Measurements from ENCODE around the gene PKNOX1.
"Not testable (repeated sequence)": the region's sequence is repeated elsewhere in the genome, so short reads cannot be mapped to it uniquely, and the experiment has no call there.

PKNOX1 gene

DNA sequence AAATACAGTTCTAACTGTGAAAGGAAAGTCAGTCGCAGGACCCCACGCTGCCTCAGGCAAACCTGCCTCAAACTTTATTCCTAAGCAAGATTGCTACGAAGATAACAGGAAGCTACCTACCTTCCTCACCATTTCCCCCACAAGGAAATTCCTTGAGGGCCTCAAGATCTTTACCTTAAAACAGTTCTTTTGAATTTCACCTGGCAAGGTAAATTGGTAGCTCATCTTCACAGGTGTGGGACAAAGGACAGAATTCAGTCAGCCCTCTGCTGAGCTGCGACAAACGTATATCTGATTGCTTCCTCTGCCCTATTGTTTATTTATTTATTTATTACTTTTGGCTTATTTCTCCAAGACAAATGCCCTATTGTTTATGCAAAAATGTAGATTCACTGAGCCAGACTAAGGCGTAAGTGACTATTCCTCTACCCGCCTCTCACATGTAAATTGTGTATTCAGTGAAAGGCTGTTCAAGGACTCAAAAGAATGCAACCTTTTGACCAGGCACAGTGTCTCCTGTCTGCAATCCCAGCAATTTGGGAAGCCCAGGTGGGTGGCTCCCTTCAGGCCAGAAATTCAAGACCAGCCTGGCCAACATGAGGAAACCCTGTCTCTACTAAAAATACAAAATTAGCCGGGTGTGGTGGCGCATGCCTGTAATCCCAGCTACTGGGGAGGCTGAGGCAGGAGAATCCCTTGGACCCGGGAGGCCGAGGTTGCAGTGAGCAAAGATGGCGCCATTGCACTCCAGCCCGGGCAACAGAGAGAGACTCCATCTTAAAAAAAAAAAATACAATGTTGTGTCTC lies 17.3 kb upstream of the PKNOX1 start:
- no peak for DNase-seq

DNA sequence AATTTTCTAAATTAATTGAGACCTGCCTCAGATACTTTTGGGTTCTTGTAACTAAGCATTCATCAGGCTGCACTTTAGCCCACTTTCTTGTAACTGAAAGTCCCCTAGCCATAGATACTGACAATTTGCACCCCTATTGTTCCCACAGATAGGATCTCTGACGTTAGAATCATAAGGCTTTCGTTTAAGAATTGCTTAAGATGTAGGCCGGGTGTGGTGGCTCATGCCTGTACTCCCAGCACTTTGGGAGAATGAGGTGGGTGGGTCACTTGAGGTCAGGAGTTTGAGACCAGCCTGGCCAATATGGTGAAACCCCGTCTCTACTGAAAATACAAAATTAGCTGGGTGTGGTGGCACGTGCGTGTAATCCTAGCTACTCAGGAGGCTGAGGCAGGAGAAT lies 16.2 kb upstream of the PKNOX1 start:
- not testable (repeated sequence) for DNase-seq

DNA sequence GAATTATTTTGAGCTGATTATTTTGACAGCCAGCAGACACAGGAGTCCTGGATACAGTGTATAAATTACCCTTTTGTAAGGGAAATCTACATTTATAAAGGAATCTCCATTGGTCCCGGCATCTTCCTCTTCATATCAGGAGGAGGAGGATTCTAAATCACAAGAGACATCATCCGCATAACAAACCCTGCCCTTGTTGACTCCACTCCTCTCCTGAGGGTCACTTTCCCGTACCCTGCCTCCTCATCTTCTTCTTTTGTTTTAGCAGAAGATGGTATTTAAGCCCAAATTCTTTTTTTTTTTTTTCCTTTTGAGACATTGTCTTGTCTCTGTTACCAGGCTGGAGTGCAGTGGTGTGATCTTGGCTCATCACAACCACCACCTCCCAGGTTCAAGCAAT lies 14.6 kb upstream of the PKNOX1 start:
- DNase-seq, result no peak

DNA sequence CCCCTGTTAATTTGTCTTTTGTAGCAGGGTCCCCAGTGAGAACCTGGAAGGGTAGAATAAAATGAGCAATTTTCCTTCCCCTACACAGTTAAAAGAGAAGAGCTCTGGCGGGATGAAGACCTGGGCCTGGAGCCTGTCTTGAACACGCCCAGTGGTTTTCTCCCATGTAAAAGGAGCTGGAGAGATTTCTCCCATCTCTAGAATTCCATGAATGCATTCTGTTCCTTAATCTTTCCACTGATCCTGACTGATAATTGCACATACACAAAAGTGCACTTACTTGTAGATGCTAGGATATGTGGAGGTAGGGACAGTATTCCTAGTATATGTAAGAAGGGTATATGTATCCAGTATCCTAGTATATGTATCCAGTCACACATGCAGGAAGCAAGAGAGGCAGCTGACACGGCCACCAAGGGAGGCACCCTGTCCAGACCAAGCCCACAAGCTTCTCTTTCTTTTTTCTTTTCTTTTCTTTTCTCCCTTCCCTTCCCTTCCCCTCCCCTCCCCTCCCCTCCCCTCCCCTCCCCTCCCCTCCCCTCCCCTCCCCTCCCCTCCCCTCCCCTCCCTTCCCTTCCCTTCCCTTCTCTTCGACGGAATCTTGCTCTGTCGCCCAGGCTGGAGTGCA lies 11.9 kb upstream of the PKNOX1 start:
- DNase-seq, result no peak

DNA sequence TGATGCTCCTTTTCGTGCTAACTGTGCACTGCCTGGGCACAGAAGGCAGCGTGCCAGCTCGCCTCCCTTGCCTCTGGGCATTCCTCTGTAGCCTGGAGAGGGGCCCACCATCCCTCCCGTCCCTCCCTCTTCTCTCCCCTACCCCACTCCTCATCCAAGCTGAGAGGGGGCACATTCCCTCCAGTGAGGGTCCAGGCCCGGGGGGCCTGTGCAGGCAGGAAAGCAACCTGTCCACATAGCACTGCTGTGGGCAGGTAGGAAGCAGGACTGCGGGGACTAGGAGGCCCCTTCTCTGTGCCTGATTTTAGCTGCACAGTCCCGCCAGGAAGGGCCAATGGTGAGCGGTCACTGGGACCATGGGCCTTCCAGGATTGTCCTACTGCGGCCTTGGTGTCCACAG lies 10.3 kb upstream of the PKNOX1 start:
- DNase-seq, result no peak

DNA sequence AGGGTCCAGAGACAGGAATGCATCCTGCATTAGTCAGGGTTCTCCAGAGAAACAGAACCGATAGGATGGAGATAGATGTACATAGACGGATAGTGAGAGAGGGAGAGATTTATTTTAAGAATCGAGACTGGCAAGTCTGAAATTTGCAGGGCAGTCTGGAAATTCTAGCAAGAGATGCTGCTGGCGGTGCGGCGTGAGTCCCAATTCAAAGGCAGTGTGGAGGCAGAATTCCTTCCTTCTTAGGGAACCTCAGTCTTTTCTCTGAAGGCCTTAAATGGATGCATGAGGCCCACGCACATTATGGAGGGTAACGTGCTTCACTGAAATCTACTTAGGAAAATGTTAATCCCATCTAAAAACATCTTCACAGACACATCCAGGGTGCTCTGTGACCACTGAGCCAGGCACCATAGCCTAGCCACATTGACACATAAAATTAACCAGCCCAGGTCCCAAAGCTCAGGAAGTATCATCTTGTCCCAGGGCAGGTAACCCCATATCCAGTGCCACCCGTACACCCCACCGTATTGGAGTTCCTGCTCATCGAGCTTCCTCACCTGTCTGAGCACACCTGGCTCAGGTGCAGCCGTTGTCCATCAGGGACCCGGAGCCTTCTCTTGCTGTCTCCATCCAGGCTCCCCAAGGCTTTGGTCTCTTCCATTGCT lies 9.7 kb upstream of the PKNOX1 start:
- DNase-seq, result no peak

DNA sequence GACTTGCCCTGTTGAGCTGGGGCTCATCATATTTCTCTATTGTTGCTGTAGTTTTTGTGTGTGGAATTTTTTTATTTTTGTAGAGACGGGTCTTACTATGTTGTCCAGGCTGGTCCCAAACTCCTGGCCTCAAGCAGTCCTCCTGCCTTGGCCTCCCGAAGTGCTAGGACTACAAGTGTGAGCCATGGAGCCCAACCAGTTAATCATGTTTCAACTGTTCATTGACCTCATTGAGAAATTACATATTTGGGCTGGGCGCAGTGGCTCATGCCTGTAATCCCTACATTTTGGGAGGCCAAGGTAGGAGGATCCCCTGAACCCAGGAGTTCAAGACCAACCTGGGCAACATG lies 9.2 kb upstream of the PKNOX1 start:
- no peak for DNase-seq

DNA sequence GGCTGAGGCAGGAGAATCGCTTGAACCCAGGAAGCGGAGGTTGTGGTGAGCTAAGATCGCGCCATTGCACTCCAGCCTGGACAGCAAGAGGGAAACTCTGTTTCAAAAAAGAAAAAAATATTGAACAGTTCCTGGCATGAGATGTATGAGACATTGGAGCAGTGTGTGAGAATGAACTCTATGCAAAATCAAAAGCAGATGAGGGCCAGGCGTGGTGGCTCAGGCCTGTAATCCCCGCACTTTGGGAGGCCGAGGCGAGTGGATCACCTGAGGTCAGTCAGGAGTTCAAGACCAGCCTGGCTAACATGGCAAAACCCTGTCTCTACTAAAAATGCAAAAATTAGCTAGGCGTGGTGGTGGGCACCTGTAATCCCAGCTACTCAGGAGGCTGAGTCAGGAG lies 6.7 kb upstream of the PKNOX1 start:
- DNase-seq, result not testable (repeated sequence)

DNA sequence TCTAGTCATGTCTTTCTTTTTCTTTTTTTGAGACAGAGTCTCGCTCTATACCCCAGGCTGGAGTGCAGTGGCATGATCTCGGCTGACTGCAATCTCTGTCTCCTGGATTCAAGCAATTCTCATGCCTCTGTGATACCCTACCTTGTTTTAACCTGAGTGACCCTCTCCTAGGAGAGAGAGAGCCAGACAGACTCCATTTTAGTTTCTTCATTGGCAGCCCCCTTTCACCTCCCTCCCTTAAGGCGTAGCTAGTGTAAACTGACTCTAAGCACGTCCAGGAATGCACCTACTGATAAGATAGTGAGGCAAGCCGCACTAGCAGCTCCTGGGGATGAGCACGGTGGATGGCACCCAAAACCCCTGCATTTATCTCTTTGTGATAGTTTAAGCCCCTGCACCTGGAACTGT lies 5.2 kb upstream of the PKNOX1 start:
- DNase-seq, result no peak

DNA sequence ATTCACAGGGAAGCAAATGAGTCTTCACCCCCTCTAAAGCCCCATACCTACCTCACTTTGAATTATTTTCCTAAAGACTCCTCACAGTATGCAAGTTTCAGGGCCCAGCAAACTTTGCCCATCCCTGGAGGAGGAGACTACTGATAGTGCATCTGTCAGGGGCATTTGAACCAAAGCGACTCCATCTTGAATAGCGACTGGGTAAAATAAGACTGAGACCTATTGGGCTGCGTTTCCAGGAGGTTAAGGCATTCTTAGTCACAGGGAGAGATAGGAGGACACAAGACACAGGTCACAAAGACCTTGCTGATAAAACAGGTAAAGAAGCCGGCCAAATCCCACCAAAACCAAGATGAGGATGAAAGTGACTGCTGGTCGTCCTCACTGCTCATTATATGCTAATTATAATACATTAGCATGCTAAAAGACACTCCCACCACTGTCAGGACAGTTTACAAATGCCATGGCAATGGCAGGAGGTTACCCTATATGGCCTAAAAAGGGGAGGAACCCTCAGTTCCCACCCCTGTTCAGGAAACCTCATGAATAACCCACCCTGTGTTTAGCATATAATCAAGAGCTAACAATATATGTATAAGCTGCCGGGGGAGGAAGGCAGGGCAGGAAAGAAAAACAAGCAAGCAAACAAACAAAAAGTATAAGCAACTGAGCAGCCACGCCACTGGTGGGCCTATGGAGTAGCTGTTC lies 3.3 kb upstream of the PKNOX1 start:
- DNase-seq, result no peak

DNA sequence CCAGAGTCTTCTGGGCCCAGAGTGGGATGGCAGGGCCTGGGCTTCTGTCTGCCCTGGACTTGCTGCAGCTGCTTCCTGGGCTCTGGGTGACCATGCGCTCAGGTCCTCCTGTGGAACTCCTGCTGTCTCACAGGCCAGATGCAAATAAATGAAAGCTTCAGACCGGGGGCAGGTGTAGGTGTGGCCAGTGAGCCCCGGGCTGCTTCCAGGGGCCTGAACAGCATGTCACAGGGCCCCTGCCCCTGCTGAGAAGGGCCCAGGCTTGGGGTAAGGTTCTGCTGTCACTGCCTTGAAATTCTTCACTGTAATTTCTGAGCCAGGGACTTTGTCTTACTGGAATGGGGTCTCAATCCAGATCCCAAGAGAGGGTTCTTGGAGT lies 2.5 kb upstream of the PKNOX1 start:
- no peak for DNase-seq

DNA sequence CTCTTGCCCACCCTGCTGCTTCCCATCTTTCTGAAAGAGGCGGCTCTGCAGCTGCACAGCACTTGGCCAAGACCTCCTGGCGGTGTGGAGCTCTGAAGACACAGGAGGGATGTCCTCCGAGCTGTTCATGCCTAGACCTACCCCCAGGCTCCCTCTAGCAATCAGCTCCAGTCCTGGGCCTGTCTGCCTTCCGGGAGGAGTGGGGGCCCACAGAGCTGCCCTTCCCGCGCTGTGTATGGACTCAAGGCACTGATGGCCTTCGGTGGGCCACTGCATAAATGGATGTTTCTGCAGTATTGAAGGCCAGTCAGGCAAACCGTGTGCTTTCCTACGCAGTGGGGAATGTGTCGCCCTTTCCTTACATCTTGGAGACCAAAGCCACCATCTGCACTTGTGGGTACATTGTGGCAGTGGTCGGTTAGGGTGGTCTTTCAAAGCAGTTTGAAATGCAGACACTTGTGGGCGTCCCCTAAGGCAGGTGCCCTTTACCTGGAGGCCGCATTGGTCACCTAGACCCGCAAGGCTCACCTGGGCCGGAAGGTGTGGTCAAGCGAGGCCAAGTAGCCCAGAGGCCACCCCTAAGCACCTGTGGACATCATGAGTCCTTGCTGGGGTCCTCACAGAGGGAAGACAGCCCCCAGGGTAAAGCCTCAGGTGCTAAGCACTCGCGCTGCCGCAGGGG lies 912 bp upstream of the PKNOX1 start:
- no peak for DNase-seq

DNA sequence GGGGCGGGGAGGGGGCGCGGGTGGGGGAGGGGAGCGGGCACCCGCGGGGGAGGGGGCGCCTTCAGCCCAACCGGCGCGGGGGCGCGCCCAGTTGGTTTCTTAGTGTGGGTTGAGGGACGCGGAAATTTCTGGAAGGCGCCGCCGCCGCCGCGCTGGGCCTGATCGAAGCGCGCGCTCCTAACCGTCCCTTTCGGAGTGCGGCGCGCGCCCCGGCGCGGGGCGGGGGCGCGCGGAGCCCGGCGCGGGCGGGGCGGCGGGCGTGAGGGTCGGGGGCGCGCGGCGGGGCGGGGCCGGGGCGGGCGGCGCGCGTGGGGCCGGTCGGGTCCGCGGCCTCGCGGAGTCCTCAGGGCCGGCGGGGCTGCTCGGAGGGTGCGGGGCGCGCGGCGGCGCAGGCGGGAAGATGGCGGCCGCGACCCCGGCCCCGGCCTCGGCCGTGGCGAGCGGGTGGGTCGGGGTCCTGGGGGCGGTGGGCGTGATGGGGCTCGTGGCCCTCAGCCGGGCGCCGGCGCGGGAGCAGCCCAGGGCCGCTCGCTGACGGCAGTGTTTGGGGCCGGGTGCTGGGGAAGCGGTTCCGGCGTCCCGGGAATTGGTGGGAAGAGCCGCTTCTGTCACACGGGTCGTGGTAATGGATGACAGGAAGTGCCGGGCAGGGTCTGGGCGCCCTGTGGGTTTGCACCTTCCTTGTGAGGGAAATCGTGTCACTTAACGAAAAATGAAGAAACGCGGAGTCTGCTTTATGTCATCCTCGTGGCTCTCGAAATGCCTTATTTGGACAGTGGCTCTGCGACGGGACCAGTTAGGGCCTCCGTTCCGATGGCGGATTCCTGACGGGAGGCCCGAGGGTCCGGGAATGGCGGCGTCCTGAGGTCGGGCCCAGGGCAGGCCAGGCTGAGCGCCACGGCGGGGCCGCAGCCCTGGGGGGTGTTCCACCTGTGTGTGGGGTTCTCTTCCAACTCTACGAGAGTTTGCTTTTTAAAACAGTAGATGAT lies 764 bp downstream of the PKNOX1 start:
- DNase-seq, result peak; percentile 87 to 90 (median 90)

DNA sequence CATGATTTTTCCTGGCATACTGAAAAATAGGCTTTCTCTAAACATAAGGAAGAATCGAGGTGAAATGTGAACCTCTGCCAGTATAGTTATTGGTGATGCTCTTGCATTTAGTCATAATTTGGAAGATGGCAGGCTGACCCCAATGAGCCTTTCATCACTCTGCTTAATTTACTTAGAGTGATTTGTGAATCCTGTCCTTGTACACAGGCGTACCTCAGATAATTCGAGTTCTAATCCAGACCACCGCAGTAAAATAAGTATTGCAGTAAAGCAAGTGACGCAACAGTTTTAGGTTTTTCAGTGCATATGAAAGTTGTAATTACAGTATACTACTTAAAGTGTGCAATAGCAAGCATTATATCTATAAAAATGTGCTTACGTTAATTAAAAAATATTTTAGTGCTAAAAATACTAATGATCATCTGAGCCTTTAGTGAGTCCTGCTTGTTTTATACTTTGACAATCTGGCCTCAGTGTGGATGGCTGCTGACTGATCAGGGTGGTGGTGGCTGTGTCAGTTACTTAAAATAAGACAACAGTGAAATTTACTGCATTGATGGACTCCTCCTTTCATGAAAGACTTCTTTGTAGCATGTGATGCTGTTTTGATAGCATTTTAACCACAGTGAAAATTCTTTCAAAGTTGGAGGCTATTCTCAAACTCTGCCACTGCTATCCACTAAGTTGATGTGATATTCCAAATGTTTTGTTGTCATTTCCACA lies 1.7 kb downstream of the PKNOX1 start:
- no peak for DNase-seq

DNA sequence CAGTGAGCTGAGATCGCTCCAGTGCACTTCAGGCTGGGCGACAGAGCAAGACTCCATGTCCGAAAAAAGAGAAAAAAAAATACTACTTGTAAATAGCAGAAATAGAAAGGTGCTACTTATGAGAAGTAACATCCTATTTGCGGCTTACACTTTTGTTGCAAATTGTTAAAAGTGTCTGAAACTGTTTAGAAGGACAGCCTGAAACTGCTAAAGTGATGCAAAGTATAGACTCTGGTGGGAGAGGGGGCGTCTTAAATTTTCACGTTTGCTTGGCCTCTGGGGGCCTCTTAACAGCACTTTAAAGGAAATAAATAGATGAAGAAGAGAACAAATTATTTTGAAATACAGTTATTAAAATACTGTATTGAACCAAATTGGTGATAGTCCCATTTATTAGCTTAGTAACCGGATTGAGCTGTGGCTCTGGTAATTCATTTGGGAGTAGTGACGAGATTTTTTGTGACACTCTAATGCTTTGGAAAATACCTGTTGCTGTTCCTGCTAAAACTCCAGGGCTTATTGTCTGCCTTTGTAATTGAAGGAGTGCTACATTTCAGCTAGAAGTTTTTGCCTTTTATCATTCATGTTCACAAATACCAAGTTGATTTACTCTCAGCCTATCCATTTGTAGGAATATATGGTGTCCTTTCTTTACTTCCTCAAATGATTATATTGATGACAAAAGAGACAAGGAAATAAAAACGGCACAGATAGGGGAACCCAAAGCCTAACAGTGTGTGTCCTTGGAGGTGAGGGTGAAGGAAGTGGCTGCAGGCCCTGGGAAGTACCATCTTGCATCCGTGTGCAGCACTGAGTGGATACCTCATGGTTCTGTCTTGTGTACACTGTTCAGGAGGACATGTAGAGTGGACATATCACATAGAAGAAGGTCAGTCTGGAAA lies 6.2 kb downstream of the PKNOX1 start:
- DNase-seq, result no peak

DNA sequence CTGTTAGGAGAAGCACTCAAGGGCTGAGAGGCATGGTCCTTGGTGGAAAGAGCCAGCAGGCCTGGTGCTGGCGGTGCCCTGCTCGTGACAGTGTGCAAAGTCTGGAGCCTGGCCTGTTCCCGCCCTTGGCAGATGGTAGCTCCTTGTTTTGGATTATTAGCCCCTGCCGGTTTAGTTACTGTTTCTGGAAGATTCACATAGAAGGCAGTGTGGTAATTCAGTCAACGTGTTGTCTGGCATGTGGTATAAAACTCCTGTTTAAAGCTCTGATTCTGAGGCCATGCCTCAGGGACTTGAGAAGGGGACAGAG lies 6.8 kb downstream of the PKNOX1 start:
- no peak for DNase-seq

DNA sequence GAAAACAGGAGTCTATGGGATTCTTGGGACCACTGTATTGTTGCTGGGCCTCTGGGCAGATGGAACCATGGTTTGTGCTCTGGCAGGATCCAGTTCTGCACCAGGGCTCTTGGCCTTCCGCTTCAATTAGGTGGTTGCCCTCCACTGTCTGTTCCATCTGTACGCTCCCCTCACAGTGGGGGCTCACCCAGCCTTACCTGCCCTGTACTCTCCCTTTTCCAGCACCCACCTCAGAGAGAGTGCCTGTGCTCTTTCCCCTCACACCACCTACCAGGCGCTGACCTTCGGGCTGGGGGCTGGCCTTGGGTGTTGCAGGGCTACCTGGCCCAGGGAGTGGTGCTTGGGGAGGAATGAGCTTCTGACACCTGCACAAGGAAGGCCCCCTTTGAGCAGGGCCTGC lies 7.5 kb downstream of the PKNOX1 start:
- DNase-seq, result no peak

DNA sequence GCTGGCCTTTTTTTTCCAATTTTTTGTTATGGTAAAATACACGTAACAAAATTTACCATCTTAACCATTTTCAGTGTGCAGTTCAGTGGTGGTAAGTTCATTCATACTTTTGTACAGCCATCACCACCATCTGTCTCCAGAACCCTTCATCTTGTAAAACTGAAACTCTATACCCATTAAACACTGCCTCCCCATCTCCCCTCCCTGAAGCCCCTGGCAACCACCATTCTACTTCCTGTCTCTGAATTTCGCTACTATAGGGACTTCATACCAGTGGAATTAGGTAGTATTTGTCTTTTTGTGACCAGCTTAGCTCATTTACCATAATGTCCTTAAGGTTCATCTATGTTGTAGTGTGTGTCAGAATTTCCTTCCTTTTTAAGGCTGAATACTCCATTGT lies 8.7 kb downstream of the PKNOX1 start:
- DNase-seq, result no peak

DNA sequence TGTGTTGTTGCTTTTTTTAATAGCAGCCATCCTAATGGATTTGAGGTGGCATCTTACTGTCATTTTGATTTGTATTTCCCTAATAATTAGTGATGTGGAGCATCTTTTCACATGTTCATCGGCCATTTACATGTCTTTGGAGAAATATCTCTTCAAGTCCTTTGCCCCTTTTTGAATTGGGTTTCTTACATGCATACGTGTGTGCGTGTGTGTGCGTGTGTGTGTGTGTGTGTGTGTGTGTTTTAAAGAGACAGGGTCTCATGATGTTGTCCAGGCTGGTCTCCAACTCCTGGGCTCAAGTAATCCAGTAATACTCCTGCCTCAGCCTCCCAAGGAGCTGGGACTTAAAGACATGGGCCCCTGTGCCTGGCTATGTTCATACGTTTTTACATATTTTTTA lies 9.5 kb downstream of the PKNOX1 start:
- DNase-seq, result no peak

DNA sequence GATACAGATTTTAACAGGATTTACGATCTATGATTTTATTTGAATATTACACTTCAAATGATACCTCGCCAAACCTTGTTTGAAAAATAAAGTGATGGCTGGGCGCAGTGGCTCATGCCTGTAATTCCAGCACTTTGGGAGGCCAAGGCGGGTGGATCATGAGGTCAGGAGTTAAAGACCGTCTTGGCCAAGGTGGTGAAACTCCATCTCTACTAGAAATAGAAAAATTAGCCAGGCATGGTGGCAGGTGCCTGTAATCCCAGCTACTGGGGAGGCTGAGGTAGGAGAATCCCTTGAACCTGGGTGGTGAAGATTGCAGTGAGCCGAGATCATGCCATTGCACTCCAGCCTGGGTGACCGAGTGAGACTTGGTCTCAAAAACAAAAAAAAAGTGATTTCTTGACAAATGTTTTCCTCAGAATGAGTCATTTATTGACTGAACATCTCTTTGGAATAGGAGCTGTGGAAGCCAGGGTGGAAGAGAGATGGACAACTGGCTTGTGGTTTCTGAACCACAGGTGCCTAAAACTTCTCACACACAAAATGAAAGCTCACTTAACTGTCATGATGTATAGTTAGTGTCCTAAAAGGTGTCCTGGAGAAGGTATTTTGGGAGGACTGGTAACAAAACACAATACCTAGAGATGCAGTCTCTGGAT lies 11.9 kb downstream of the PKNOX1 start:
- DNase-seq, result no peak
